GM12873 (cell line): ENCODE data around the gene SLC25A2.
A peak's percentile ranks its signal among the peaks of the same experiment; 100 is the strongest.

Experiments used
- TF ChIP-seq, protein P1 (sequence below): IDR thresholded peaks from 2 replicates; pipeline ENCODE4 v1.5.1; 2012; ENCODE audit warnings: low read depth, mild to moderate bottlenecking, moderate library complexity, low read length, control low read depth; ENCODE audit not compliant: insufficient read depth; ENCODE audit errors: missing control alignments

Gene SLC25A2

DNA sequence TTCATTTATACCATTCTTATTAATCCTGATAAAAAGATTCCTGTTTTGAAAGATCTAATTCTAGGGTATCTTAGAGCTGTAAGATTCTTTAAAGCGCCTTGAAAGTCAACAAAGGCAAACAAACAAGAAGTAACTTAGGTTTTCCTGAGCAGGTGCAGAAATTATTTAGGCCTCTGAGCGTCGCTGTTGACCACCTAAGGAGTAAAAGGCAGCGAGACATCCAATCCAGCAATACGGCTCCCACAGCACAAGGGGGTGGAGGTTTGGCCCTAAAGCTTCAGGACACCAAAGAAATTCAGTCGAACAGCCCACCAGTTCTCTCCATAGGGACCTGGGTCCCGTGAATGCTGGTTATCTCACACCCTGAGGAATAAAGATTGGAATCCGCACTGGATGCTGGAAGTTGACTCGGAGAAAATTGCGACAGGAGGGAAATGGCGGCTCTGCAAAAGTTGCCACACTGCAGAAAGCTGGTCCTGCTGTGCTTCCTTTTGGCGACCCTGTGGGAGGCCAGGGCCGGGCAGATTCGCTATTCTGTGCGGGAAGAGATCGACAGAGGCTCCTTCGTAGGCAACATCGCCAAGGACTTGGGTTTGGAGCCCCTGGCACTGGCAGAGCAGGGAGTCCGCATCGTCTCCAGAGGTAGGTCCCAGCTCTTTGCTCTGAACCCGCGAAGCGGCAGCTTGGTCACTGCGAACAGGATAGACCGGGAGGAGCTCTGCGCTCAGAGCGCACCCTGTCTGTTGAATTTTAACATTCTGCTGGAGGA is 34.9 kb upstream of the SLC25A2 start, which contains the start of gene PCDHGA2:
Gene PCDHGA2 (plus strand): TSS at position 223 of the 769 bp plus-strand sequence.
- TF ChIP-seq, protein P1, sequence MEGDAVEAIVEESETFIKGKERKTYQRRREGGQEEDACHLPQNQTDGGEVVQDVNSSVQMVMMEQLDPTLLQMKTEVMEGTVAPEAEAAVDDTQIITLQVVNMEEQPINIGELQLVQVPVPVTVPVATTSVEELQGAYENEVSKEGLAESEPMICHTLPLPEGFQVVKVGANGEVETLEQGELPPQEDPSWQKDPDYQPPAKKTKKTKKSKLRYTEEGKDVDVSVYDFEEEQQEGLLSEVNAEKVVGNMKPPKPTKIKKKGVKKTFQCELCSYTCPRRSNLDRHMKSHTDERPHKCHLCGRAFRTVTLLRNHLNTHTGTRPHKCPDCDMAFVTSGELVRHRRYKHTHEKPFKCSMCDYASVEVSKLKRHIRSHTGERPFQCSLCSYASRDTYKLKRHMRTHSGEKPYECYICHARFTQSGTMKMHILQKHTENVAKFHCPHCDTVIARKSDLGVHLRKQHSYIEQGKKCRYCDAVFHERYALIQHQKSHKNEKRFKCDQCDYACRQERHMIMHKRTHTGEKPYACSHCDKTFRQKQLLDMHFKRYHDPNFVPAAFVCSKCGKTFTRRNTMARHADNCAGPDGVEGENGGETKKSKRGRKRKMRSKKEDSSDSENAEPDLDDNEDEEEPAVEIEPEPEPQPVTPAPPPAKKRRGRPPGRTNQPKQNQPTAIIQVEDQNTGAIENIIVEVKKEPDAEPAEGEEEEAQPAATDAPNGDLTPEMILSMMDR = peak; percentile 50

GRCh38 chr5:141330299-141331080 is 26.6 kb upstream of the SLC25A2 start, which contains the start of gene PCDHGA1:
Gene PCDHGA1 (plus strand): TSS chr5:141330514.
- TF ChIP-seq, protein P1 = peak; percentile 42

DNA sequence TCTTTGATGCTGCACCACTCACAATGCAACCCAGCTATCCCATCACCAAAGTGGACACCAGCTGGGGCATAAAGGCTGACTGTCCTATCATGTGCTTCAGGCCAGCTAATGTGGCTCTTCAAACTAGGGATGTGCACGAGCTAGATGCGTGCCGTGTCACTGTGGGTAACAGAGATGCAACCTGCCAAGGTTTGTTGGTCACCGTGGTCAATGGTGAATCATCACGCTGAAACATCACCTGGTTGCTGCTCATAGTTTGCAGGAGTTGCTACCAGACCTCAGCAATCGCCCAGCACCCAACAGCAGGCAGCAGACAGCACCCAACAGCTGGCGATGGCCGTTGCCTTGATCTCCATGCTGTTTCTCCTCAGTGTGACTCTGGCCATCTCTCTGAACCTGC is 24.4 kb upstream of the SLC25A2 start:
- TF ChIP-seq, protein P1 = no peak

DNA sequence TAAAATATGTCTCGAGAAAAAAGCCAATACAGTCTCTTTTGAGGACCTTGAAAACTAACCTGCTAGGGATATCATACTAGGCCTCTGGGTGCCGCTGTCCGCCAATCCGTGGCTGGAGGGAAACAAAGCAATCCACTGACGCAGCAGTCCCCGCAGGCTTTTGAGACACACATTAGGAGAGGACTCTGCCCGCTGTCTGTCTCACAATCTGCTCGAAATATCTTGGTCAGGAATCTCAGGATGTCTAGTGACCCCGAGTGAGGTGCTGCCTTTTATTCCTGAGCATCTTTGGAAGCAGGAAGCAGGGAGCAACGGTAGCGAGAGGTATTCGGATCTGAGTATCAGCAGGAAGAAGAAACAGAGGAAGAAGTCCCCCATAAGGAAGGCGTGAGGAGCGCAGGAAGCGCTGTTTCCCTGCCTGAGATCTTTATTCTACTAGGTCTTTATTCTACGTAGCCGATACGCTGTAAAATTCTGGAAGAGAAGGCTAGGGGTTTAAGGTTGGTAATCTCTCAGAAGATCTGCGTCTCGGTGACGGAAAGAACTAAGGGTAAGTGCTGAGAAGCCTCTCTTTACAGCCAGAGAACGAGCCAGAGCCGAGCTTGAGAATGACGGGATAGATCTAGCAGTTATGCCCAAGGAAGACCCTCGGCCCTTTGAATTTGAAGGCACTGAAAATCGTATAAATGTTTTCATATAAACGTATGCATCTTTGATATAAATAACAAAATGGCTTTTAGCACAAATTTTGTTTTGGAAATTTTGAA is 22.4 kb upstream of the SLC25A2 start:
- TF ChIP-seq, protein P1 = peak; percentile 49

GRCh38 chr5:141322261-141322660 is 18.4 kb upstream of the SLC25A2 start:
- TF ChIP-seq, protein P1 = no peak

- TF ChIP-seq, protein P1 = peak; percentile 85
Observed at GRCh38 chr5:141320225-141321169, 16.6 kb upstream of the SLC25A2 start, which contains the start of gene TAF7. Gene TAF7 (minus strand): TSS chr5:141320784. CDS start chr5:141320044, 740 bp downstream.
